AG09309 (cell line): Measurements from ENCODE around the gene RESF1.
A peak's percentile ranks its signal among the peaks of the same experiment; 100 is the strongest.

Source experiments
- DNase-seq: peaks from one replicate; pipeline ENCODE4 v3.0.0-alpha.2; 2010; ENCODE audit warnings: low read depth
- H3K4me3 ChIP-seq: 2 replicates; pipeline ENCODE4 v1.5.1; 2011; ENCODE audit warnings: mild to moderate bottlenecking, low read depth, low read length, moderate library complexity; ENCODE audit not compliant: control insufficient read depth
- CTCF ChIP-seq: IDR thresholded peaks from 2 replicates; pipeline ENCODE4 v1.5.1; 2011; ENCODE audit warnings: mild to moderate bottlenecking, low read depth, low read length, inconsistent platforms; ENCODE audit not compliant: insufficient read depth, control insufficient read depth; ENCODE audit errors: missing control alignments

The RESF1 gene

GRCh38 chr12:31959701-31960391 lies 631 bp downstream of the RESF1 start:
- TF ChIP-seq CTCF, result peak; percentile 7
- peak; percentile 7 for DNase-seq
- peak overlapping the region; percentile 72 for H3K4me3 ChIP-seq

- H3K4me3 ChIP-seq, result no peak overlapping the region
- DNase-seq, result no peak
- no peak for TF ChIP-seq CTCF
These were observed 1.9 kb downstream of the RESF1 start for GRCh38 chr12:31961137-31961536.

- TF ChIP-seq CTCF, result no peak
- no peak for DNase-seq
- H3K4me3 ChIP-seq, result no peak overlapping the region
These were observed 2.9 kb downstream of the RESF1 start for GRCh38 chr12:31962076-31962475.

GRCh38 chr12:31964280-31964679 lies 5.1 kb downstream of the RESF1 start:
- DNase-seq, result no peak
- no peak for TF ChIP-seq CTCF
- no peak overlapping the region for H3K4me3 ChIP-seq

- TF ChIP-seq CTCF, result no peak
- no peak overlapping the region for H3K4me3 ChIP-seq
- DNase-seq, result no peak
These were observed 5.9 kb downstream of the RESF1 start for GRCh38 chr12:31965090-31965489.

- TF ChIP-seq CTCF, result no peak
- DNase-seq, result no peak
- H3K4me3 ChIP-seq, result no peak overlapping the region
These were observed 7.5 kb downstream of the RESF1 start for GRCh38 chr12:31966558-31967205.
